Osteocyte (in vitro differentiated cells): Measurements from ENCODE around the gene ANKH. TPM values are rescaled to one million over a fixed set of nuclear protein-coding genes. Genes with fewer than 3 reads are reported as not detected.

Source experiments
- DNase-seq: peaks from one replicate; pipeline ENCODE4 v3.0.0; 2021; ENCODE audit warnings: mixed read lengths; ENCODE audit not compliant: unreplicated experiment; ENCODE audit errors: extremely low spot score
- H3K27ac Mint-ChIP-seq: one replicate; pipeline ENCODE4 v1.8.0; 2021; ENCODE audit warnings: mild to moderate bottlenecking, mixed read lengths; ENCODE audit not compliant: unreplicated experiment
- H3K27me3 Mint-ChIP-seq: one replicate; pipeline ENCODE4 v1.8.0; 2021; ENCODE audit warnings: mixed read lengths; ENCODE audit not compliant: unreplicated experiment
- H3K36me3 Mint-ChIP-seq: one replicate; pipeline ENCODE4 v1.8.0; 2021; ENCODE audit warnings: mixed read lengths; ENCODE audit not compliant: unreplicated experiment
- H3K4me1 Mint-ChIP-seq: one replicate; pipeline ENCODE4 v1.8.0; 2021; ENCODE audit warnings: mixed read lengths; ENCODE audit not compliant: unreplicated experiment
- H3K4me3 Mint-ChIP-seq: one replicate; pipeline ENCODE4 v1.8.0; 2021; ENCODE audit warnings: mild to moderate bottlenecking, moderate library complexity, mixed read lengths; ENCODE audit not compliant: unreplicated experiment
- H3K9me3 Mint-ChIP-seq: one replicate; pipeline ENCODE4 v1.8.0; 2021; ENCODE audit warnings: mixed read lengths; ENCODE audit not compliant: unreplicated experiment
- CTCF ChIP-seq: fragments of 200-600 bp; sonication (generic); IDR thresholded peaks from 2 replicates; pipeline ENCODE4 v1.5.0; 2021; ENCODE audit warnings: antibody characterized with exemption, mild to moderate bottlenecking, moderate library complexity
- total RNA-seq: library from RNA; stranded (reverse); gene quantifications from 2 replicates; pipeline ENCODE4 v1.2.1, GENCODE V29; 2021

Gene ANKH
- total RNA-seq, 1 donor from 2014 or later = 50.8 TPM

DNA sequence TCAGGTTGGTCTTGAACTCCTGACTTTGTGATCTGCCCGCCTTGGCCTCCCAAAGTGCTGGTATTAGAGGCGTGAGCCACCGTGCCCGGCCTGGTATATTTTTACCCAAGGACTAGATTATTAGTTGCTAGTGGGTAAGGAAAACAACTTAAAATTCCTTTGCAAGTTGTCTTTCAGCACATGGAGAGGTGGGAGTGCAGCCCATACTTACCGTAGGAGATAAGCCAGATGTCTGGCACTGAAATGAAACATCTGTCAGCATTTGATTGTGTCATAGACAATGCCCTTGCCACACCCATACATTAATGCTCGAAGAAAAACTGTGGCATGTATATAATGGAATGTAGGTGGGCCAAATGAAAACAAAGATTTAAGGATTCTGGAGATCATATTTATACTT lies 36.6 kb upstream of the ANKH start:
- no peaks in the 10 kb centered on the region for H3K9me3 Mint-ChIP-seq
- DNase-seq = no peak
- no peak overlapping the region for H3K27ac Mint-ChIP-seq
- no peak for TF ChIP-seq CTCF
- H3K27me3 Mint-ChIP-seq = peaks cover 6% of the 10 kb centered on the region
- peaks cover 10% of the 10 kb centered on the region for H3K4me1 Mint-ChIP-seq
- H3K36me3 Mint-ChIP-seq = no peaks in the 10 kb centered on the region
- H3K4me3 Mint-ChIP-seq = no peak overlapping the region

DNA sequence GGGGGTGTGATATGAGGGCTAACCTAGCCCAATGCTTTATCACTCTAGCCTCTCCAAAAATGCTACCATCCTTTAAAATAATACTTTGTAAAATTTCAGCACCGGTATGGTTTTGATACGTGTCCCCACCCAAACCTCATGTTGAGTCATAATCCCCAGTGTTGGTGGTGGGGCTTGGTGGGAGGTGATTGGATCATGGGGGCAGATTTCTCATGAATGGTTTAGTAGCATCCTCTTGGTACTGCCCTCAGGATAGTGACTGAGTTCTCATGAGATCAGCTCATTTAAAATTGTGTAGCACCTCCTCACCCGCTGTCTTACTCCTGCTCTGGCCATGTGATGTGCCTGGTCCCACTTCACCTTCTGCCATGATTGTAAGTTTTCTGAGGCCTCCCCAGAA lies 35.0 kb upstream of the ANKH start:
- Mint-ChIP-seq H3K4me3 (no peak overlapping the region), H3K27me3 (peaks cover 6% of the 10 kb centered on the region), H3K27ac (no peak overlapping the region), H3K36me3 (no peaks in the 10 kb centered on the region), H3K4me1 (peaks cover 11% of the 10 kb centered on the region), H3K9me3 (no peaks in the 10 kb centered on the region)
- TF ChIP-seq CTCF = no peak
- no peak for DNase-seq

- H3K27ac Mint-ChIP-seq = no peak overlapping the region
- H3K9me3 Mint-ChIP-seq = no peaks in the 10 kb centered on the region
- DNase-seq = no peak
- no peak overlapping the region for H3K4me3 Mint-ChIP-seq
- H3K4me1 Mint-ChIP-seq = peaks cover 19% of the 10 kb centered on the region
- H3K27me3 Mint-ChIP-seq = peaks cover 6% of the 10 kb centered on the region
- H3K36me3 Mint-ChIP-seq = no peaks in the 10 kb centered on the region
- no peak for TF ChIP-seq CTCF
These were observed 31.4 kb upstream of the ANKH start for GRCh38 chr5:14902826-14903560.

- peaks cover 6% of the 10 kb centered on the region for H3K27me3 Mint-ChIP-seq
- H3K4me3 Mint-ChIP-seq = no peak overlapping the region
- H3K27ac Mint-ChIP-seq = peak overlapping the region; percentile 85
- no peaks in the 10 kb centered on the region for H3K9me3 Mint-ChIP-seq
- TF ChIP-seq CTCF = no peak
- DNase-seq = no peak
- H3K36me3 Mint-ChIP-seq = no peaks in the 10 kb centered on the region
- peaks cover 19% of the 10 kb centered on the region for H3K4me1 Mint-ChIP-seq
These were observed 30.0 kb upstream of the ANKH start for GRCh38 chr5:14901462-14902051.

GRCh38 chr5:14900693-14901461 lies 29.3 kb upstream of the ANKH start:
- no peak for TF ChIP-seq CTCF
- Mint-ChIP-seq H3K9me3 (no peaks in the 10 kb centered on the region), H3K4me3 (no peak overlapping the region), H3K4me1 (peaks cover 19% of the 10 kb centered on the region), H3K27me3 (peaks cover 6% of the 10 kb centered on the region), H3K36me3 (no peaks in the 10 kb centered on the region), H3K27ac (peak overlapping the region; percentile 85)
- no peak for DNase-seq
